HTERT RPE-1 (cell line): Measurements from ENCODE around the gene NISCH.

Source experiments
- in situ Hi-C: fragments of 300-500 bp; cut with MboI; formaldehyde crosslinking; loops from 4 replicates; pipeline ENCODE4 v1.14.3; 2020; ENCODE audit warnings: low sequenced_read_pairs

NISCH gene

DNA sequence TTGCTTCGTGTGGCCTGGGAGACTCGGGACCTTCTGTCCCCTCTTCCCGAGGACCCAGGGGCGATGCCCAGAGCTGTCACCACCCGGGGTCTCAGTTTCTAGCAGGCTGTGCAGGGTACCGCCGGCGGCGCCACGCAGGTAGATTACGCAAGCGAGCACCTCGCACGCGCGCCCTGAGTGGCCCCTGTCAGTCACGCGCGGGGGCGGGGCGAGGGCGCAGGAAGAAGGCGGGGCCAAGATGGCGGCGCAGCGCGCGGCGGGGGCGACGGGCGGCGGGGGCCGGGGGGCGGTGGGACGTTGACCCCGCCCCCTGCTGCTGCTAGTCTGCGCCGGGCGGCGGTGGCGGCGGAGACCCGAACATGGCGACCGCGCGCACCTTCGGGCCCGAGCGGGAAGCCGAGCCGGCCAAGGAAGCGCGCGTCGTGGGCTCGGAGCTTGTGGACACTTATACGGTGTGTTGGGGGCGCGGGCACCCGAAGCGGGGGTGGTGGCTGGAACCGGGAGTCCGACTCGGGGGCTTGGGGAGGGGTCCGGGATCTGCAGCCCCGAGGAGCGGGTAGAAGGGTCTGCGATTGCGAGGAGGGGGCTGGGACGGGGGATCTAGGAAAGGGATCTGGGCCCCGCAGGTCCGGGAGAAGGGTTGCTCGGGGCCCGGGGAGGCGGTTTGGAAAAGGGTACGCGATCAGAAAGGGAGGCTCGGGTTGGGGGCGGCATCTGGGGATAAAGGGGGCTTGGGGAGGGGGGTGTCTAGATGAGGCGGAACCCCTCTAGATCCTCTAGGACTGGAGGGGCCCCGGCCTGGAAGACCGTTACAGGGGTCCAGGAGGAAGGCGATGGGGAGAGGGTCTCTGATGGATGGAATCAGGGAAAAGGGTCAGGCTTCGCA is at the start of gene NISCH:
Gene NISCH, plus strand, starts transcription at position 322 of the 886 bp plus-strand sequence. Its CDS starts 38 bp downstream, at position 360.
- in situ Hi-C loops, result no loop called here

- in situ Hi-C loops, result no loop called here
Measured at GRCh38 chr3:52406231-52406661, 49.2 kb upstream of the NISCH start.

- in situ Hi-C loops, result no loop called here
Measured at GRCh38 chr3:52406791-52407510, 48.5 kb upstream of the NISCH start.

- in situ Hi-C loops, result no loop called here
Measured at GRCh38 chr3:52407779-52408178, 47.6 kb upstream of the NISCH start.

DNA sequence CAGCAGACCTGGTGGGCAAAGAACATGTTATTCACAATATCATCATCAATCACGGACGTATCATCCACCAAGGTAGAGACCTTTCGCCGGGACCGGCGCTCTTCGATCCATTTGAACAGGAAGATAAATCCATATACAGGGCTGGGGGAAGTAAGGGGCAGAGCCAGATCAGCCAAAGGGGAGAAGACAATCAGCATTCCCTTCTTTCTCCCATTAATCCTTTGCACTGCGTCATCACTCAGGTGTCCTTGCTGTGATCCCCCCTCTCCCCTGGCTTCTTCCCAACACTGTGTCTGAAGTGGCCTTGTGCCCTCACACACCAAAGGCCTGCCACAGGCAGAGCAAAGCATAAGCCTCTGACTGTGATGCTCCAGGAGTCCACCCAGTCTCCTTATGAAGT is 46.9 kb upstream of the NISCH start:
- in situ Hi-C loops, result no loop called here

DNA sequence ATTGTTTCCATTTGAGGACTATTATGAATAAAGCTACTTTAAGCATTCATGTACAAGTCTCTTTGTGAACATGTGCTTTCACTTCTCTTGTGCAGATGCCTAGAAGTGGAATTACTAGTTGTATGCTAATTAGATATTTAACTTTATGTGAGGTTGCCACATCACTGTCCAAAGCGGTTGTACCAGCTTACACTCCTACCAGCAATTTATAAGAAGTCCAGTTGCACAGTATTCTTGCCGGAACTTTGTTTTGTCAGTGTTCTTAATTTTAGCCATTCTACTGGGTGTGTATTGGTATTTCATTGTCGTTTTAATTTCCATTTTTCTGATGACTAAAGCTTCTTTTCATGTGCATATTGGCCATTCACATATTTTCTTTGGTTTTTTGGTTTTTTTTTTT is 39.6 kb upstream of the NISCH start:
- in situ Hi-C loops, result no loop called here

GRCh38 chr3:52420388-52420787 is 35.0 kb upstream of the NISCH start:
- in situ Hi-C loops, result no loop called here

DNA sequence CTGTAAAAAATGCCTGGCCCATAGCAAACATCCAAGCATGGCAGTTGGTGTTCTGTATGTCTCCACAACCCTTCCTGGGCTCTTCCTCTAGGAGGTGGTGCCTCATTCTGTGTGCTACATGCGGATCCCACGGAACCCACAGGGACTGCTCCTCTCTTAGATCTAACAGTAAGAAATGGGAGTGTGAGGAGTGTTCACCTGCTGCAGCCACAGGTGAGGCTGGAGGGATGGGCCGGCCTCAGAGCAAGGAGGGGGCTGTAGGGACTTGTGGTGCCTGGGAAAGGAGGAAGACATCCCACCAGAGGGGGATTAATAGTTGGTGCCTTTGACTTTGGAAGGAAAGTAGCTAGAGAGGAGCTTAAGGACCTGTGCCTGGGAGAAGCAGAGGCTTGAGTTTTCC is 32.7 kb upstream of the NISCH start:
- in situ Hi-C loops, result no loop called here

GRCh38 chr3:52423173-52423572 is 32.2 kb upstream of the NISCH start:
- in situ Hi-C loops, result no loop called here

DNA sequence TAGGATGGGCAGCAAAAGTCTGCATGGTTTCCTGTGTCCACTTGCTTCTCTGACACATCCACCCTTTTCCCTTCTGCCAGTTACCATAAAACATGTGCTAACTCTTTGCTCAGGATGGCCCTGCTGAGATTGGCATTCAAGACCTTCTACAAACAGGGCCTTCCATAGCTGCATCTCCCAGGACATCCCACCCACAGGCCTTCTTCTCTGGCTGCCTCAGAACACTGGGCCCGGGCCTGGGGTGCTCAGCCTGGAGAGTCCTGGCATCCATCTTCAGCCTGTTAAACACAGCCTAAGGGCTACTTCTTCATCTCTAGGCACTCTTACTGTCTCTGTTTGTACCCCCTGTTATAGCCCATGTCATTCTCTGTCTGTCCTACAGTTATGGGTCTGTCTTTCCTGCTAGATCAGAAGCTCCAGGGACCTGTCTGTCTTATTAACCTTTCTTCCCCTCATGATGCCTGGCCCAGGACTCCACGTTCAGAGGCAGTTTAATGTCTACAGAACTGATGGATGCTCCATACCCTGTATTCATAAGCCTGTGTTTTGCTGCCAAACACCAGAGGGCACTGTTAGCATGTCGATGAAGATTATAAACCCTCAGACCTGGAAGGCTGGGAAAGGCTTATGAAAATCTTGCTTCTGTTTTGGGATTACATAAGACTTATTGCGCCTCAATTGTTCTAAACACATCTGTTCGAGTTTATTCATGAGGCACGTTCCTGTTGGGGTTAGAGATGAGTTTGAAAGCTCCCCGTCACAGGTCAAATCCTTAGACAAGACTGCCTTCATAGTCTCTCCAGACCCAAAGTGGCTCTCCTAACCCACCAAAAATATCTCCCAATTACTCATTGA is 27.0 kb upstream of the NISCH start:
- in situ Hi-C loops, result no loop called here

DNA sequence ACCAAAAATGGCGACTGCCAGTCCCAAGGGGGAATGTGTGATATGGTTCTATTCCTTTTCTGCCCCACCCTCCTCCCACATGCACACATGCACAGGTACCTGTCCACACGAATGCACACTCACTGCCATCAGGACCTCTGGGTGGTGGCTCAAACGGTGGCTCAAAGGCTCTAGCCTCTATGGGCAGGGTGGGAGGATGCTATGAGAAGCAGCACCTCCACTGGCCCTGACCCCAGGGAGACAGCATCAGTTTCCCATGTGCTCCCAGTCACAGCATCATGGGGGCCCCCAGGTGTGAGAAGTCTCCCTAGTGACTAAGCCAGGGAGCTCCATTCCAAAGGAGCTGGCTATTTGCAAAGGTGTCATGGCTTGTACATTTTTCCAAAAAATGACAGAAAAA is 26.4 kb upstream of the NISCH start:
- in situ Hi-C loops, result no loop called here

DNA sequence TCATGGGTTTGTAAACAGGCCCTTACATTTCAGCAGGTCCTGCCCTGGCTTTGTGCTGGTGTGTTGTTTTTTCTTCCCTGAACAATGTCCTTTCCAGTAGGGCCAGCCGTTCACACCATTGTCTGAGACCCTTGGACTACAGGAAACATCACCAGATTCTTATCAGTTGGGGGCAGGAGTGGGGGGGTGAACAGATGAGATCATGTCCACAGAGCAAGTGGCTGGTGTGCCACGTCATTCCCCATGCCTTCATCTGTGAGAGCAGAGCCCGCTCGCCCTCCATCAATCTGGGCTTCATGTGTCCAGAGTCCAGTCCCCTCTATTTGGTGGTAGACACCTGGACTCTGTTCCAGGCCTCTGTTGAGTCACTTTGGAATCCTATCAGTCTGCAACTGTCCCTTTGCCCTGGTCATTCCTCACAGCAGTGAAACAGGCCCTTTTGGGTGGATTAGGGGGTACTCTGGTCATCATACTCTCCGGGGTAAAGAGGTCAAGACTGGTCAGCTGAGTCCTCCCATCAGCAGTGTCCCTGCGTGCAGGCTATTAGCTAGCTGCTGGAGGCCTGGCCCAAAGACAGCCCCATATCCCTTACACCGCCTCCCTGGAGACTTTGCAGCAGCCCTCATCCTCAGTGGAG is 25.5 kb upstream of the NISCH start:
- in situ Hi-C loops, result no loop called here

DNA sequence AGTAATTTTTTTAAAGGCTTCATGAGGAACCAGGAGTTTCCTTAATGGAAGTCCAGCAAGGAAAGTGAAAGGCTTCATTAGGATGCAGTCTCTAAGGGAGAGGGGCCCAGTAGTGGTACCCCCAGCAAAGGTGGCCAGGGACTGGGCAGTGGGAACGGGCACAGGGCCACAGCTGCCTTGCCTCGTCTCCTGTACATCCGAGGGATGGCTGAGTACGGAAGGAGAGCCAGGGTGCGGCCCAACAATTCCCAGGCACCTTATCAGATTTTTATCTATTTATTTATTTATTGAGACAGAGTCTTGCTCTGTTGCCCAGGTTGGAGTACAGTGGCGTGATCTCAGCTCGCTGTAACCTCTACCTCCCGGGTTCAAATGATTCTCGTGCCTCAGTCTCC is 25.0 kb upstream of the NISCH start:
- in situ Hi-C loops, result no loop called here

DNA sequence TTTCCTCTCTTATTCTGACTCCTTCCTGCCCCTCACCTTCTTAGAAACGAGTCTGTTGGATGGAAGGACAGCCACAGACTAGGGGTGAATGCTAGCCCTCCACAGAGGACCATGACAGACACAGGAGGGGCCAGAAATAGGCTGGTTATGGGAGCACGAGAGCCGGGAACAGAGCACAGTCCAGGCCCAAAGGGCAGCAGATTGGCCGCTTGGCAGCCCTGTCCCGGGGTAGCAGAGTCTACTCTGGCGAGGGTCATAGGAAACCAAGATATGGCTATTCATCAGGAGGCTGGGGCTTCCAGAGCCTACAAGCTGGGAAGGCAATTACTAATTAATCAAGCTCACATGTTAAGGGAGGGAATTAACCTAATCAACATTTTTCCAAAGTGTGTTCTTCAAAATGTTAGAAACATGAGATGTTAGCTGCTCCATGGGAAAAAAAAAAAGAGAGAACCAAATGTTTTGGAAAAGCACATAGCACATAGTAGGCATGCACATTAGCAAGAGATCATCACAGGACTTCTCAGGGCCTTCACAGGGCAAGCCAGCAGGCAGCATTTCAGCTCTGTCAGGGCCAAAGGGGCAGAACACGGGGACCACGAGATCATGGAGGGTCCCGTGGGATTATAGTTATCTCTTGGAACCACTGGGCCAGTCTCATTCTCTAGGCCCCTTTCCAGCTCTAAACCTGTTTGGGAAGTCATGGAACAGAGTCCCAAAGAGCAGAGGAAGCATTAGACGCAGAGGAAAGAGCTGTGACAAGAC is 23.8 kb upstream of the NISCH start:
- in situ Hi-C loops, result no loop called here

- in situ Hi-C loops, result no loop called here
Measured at GRCh38 chr3:52432225-52432624, 23.2 kb upstream of the NISCH start.

DNA sequence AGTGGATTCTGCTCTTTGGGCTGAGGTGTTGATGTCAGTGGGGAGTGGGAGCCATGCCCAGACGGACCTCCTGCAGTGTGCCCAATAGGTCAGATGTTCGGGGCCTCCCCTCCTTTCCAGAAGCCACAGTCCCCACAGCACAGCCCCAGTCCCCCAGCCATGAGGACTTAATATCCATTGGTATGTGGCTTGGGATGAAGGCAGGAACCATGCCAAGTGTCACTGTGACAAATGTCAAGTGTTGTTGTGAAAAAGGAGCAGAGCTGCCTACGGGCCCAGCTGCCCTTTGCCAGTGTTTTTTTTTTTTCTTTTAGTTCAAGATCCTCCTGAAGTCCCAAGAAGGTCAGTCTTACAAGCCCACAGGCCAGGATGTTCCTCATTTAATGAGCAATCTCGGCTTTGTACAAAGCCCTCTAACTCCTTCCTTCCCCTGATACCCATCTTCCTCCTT is 22.7 kb upstream of the NISCH start:
- in situ Hi-C loops, result no loop called here

DNA sequence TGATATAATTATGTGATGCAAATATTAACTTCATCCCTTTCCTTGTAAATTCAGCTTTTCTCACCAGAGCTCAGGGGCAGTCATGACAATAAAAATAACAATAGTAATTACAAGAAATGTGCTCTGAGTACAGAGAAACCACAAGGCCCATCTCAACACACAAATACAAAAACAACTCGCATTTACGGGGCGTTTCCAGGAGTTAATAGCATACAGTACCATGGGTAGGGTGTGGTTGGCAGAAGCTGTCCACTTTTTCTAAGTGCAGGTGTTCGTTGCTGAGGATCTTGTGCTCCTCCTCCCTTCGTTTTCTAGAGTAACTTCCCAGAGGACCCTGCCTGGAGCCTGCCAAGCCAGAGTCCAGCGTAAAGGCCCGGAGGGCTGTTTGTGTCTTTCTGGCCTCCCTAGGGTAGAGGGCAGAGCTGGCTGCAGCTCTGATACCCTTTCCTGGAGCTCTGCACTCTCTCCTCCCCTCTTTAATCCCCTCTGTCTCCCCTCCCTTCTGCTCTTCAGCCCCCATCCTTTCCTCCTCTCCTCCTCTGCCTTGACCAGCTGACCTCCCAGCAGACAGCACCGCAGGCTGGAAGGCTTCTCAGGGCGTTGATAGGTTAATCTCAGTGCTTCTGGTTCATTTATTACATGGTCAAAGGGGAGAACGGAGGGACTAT is 21.9 kb upstream of the NISCH start:
- in situ Hi-C loops, result no loop called here

DNA sequence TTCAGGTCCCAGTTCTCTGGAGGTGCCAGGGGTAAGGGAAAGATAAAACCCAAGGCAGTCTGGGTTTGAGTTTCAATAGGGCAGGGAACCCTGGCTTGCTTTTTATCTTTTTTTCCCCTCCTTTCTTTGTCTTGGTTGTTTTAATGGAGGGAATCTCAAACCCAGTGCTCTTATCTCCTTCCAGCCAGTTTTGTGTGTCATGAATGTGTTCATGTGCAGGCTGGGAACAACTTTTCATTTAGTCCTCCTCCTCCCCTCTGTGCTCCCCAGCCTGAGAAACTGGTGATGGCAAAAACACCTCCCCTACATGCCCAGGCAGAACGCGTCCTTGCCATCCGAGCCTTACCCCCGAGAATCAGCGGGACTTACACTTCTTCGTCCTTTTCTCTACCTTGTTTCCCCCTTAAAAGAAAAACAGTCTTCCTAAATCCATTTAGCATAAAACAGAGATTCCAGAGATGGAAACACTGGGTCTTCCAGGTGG is 21.4 kb upstream of the NISCH start:
- in situ Hi-C loops, result no loop called here

DNA sequence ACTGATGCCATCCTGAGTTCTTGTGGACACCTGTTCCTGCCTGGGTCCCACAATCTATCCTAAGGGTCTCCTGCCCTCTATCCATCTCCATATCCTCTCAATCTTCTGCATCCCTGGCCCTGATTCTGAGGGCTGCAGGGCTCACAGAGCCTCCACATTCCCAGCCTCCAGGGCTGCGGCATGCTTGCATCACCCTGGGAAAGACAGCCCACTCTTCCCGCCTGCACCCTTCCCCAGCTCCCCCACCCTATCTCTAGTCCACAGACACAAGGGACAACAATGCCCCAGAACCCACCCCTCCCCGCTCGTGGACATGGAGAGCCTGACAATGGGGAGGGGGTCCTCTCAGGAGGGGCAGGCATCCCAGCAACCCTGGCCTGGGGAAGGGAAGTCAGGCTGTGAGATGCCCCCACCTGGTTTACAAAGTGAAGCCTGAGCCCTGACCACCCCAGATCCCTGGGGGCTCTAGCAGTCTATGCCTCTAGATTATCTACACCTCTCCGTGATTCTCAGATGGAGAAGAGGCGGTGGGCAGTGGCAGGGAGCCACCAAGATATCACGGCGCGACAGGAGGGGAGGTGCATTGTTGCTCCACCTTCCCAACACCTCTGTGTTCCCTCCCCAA is 20.8 kb upstream of the NISCH start:
- in situ Hi-C loops, result no loop called here
